HG02571 (cell line): Measurements from ENCODE around the gene HGD.

ENCODE experiments used
- ATAC-seq: cut with Tn5 transposase; IDR thresholded peaks from one replicate; pipeline ENCODE4 v1.9.1; 2021; ENCODE audit warnings: mild to moderate bottlenecking, moderate library complexity; ENCODE audit not compliant: unreplicated experiment

Gene HGD

DNA sequence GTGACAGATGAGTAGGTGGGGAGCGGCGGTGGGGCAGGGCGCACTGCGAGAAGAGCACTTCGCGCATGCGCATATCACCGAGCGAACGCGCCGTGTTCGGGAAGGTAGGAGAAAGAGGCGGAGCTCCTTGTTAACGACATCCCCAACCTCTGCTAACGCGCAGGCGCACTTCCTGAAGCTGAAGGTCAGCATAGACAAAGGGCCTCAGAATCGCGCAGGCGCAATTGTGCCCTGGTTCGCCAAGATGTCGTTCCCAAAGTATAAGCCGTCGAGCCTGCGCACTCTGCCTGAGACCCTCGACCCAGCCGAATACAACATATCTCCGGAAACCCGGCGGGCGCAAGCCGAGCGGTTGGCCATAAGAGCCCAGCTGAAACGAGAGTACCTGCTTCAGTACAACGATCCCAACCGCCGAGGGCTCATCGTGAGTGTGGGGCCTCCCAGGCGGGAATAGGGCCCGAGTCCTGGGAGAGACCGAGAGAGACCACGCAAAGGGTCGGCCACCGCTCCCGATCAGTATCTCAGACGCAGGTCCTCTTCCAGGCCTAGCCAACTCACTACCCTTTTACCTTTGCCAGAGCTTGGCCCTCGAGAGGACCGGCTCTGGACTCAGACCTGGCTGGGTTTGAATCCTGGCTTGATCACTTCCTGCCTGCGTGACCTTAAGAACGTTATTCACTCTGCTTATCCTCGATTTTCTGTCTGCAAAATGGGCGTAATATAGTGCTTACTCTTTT is 85.8 kb downstream of the HGD start, which contains the start of gene NDUFB4:
Gene NDUFB4 (plus strand): TSS at position 221 of the 737 bp plus-strand sequence. CDS start 24 bp downstream, at position 245.
- ATAC-seq: peak; percentile 94

- no peak for ATAC-seq
Measured at GRCh38 chr3:120595788-120596115, 86.3 kb downstream of the HGD start.

- ATAC-seq: no peak
Measured at GRCh38 chr3:120587332-120587975, 94.6 kb downstream of the HGD start.
